ENCODE measurements around the gene TPM1. TPM values are rescaled to one million over a fixed set of nuclear protein-coding genes. Genes with fewer than 3 reads are reported as not detected.

Gene TPM1
- polyA plus RNA-seq, 1 of the 3 experiments (the other 2 are of a cell fraction), result 1,371 TPM

- no peak for TF ChIP-seq PBX3 (IDR thresholded peaks at IDR 0.05)
- TF ChIP-seq ZBTB33 (IDR thresholded peaks at IDR 0.05; ENCODE audit: borderline replicate concordance, low read depth), result no peak
- no peak for TF ChIP-seq EZH2phosphoT487 (IDR thresholded peaks at IDR 0.05; ENCODE audit: borderline replicate concordance, low read depth)
- TF ChIP-seq ELF1 (IDR thresholded peaks at IDR 0.05), result no peak
- no peak for TF ChIP-seq USF2 (IDR thresholded peaks at IDR 0.05; ENCODE audit: borderline replicate concordance, low read depth, low read length)
Measured at GRCh38 chr15:63006032-63006878, 36.3 kb upstream of the TPM1 start (continued).

- no peak overlapping the region for H3K4me2 ChIP-seq
- no peak overlapping the region for H2AFZ ChIP-seq (ENCODE audit: low read depth)
- no peaks in the 10 kb centered on the region for H3K9me2 ChIP-seq
- no peaks in the 10 kb centered on the region for H3K9me3 ChIP-seq
- H3K4me1 ChIP-seq (ENCODE audit: control insufficient read depth in 1 of 2, insufficient read depth in 2 of 2, low read depth in 1 of 2, low read length in 1 of 2), result peaks cover 5 to 13% of the 10 kb centered on the region in 2 experiments; a peak in 2 of 4 replicates
- no peaks in the 10 kb centered on the region for H3K36me3 ChIP-seq (replicated peaks in 1 of 2; ENCODE audit: control insufficient read depth in 1 of 2, insufficient read depth in 2 of 2, low read length in 1 of 2)
- H3K27me3 ChIP-seq (ENCODE audit: insufficient read depth), result no peaks in the 10 kb centered on the region
- ChIA-PET POLR2A (no interaction called here), CTCF (no interaction called here)
- no peak for DNase-seq
- peaks cover 14% of the 10 kb centered on the region for H3F3A ChIP-seq (replicated peaks; ENCODE audit: insufficient read depth)
- no peak overlapping the region for H3K4me3 ChIP-seq (ENCODE audit: low read depth in 2 of 2, low read length in 1 of 2)
- 96% methylated on average over 6 of the region's 6 CpGs for WGBS (ENCODE audit: low lambda C conversion rate)
- H4K20me1 ChIP-seq (ENCODE audit: insufficient read depth), result no peaks in the 10 kb centered on the region
- H3K79me2 ChIP-seq (ENCODE audit: insufficient read depth), result no peaks in the 10 kb centered on the region
- no peak overlapping the region for H3K9ac ChIP-seq
- no peak overlapping the region for H3K27ac ChIP-seq (ENCODE audit: low read depth in 2 of 2, low read length in 1 of 2)
- TF ChIP-seq EZH2phosphoT487 (IDR thresholded peaks at IDR 0.05; ENCODE audit: borderline replicate concordance, low read depth) (no peak), RCOR1 (IDR thresholded peaks at IDR 0.05; ENCODE audit: low read length) (no peak), TEAD4 (IDR thresholded peaks at IDR 0.05; ENCODE audit: borderline replicate concordance, insufficient read depth) (no peak), NFIC (IDR thresholded peaks at IDR 0.05; ENCODE audit: borderline replicate concordance) (no peak), CHD2 (IDR thresholded peaks at IDR 0.05; ENCODE audit: low read length, partially characterized antibody) (no peak), FOXM1 (IDR thresholded peaks at IDR 0.05; ENCODE audit: low read depth) (no peak), CTCF (IDR thresholded peaks at IDR 0.05) (no peak), USF2 (IDR thresholded peaks at IDR 0.05; ENCODE audit: borderline replicate concordance, low read depth, low read length) (no peak), ZBTB33 (IDR thresholded peaks at IDR 0.05; ENCODE audit: borderline replicate concordance, low read depth) (no peak), ELF1 (IDR thresholded peaks at IDR 0.05) (no peak), GATA2 (CRISPR knock-in tag; IDR thresholded peaks at IDR 0.05) (no peak), USF1 (IDR thresholded peaks at IDR 0.05; ENCODE audit: borderline replicate concordance, low read depth) (no peak), EP300 (IDR thresholded peaks at IDR 0.05; ENCODE audit: borderline replicate concordance in 1 of 2, low read depth in 1 of 2, low read length in 1 of 2) (no peak), POLR2AphosphoS5 (IDR thresholded peaks at IDR 0.05; ENCODE audit: low read depth, low read length) (no peak), TAF1 (IDR thresholded peaks at IDR 0.05; ENCODE audit: borderline replicate concordance, low read depth, low read length) (no peak), JUND (IDR thresholded peaks at IDR 0.05) (no peak)
Measured at GRCh38 chr15:63008333-63009049, 34.1 kb upstream of the TPM1 start.
